Cerebellar cortex (tissue), 1 donor: ENCODE results near the gene SEPTIN5.

ENCODE experiments used
- DNase-seq: peaks from one replicate; pipeline ENCODE4 v3.0.0-alpha.2; 2015; ENCODE audit warnings: low spot score

SEPTIN5 gene

GRCh38 chr22:19733755-19734154 lies 19.5 kb downstream of the SEPTIN5 start:
- DNase-seq, result no peak

- no peak for DNase-seq
Measured at GRCh38 chr22:19734163-19734562, 19.9 kb downstream of the SEPTIN5 start.

GRCh38 chr22:19734837-19735382 lies 20.6 kb downstream of the SEPTIN5 start:
- no peak for DNase-seq

GRCh38 chr22:19735665-19736510 lies 21.6 kb downstream of the SEPTIN5 start:
- DNase-seq, result no peak

- DNase-seq, result no peak
Measured at GRCh38 chr22:19737846-19738663, 23.8 kb downstream of the SEPTIN5 start.

- DNase-seq, result no peak
Measured at GRCh38 chr22:19738664-19739447, 24.6 kb downstream of the SEPTIN5 start.

GRCh38 chr22:19739448-19739895 lies 25.2 kb downstream of the SEPTIN5 start:
- DNase-seq, result no peak

GRCh38 chr22:19739911-19740449 lies 25.7 kb downstream of the SEPTIN5 start:
- no peak for DNase-seq

GRCh38 chr22:19740586-19740985 lies 26.3 kb downstream of the SEPTIN5 start:
- DNase-seq, result no peak

GRCh38 chr22:19741053-19741452 lies 26.8 kb downstream of the SEPTIN5 start:
- DNase-seq, result no peak

- DNase-seq, result no peak
Measured at GRCh38 chr22:19742160-19743066, 28.1 kb downstream of the SEPTIN5 start.

- DNase-seq, result no peak
Measured at GRCh38 chr22:19743081-19743480, 28.8 kb downstream of the SEPTIN5 start.

- DNase-seq, result no peak
Measured at GRCh38 chr22:19743651-19744050, 29.3 kb downstream of the SEPTIN5 start.

GRCh38 chr22:19744350-19745006 lies 30.2 kb downstream of the SEPTIN5 start:
- DNase-seq, result no peak

GRCh38 chr22:19745155-19746101 lies 31.1 kb downstream of the SEPTIN5 start:
- DNase-seq, result no peak

GRCh38 chr22:19746726-19747125 lies 32.4 kb downstream of the SEPTIN5 start:
- no peak for DNase-seq

- DNase-seq, result no peak
Measured at GRCh38 chr22:19747551-19747950, 33.2 kb downstream of the SEPTIN5 start.

GRCh38 chr22:19748139-19748538 lies 33.8 kb downstream of the SEPTIN5 start:
- DNase-seq, result no peak
